BJ (cell line): ENCODE data around the gene TMEM217. TPM values are rescaled to one million over a fixed set of nuclear protein-coding genes. Genes with fewer than 3 reads are reported as not detected.

Experiments
- CTCF ChIA-PET: fragments of 350-600 bp; formaldehyde crosslinking; extraction: SDS; loops from one replicate; lab custom pipeline; 2021; ENCODE audit warnings: antibody characterized with exemption, inconsistent platforms; lab: Yijun Ruan, JAX
- POLR2A ChIA-PET: fragments of 300-600 bp; sonication (Branson Sonifier 250); formaldehyde crosslinking; extraction: SDS; loops from one replicate; lab custom pipeline; 2021; ENCODE audit warnings: antibody characterized with exemption; lab: Charles Lee
- DNase-seq: peaks from one replicate; pipeline ENCODE4 v3.0.0-alpha.2; 2011; ENCODE audit warnings: low read depth
- H3K27me3 ChIP-seq: 2 replicates; pipeline ENCODE4 v1.6.0; 2011; ENCODE audit warnings: low read length; ENCODE audit not compliant: control insufficient read depth, insufficient read depth
- H3K36me3 ChIP-seq: 2 replicates; pipeline ENCODE4 v1.5.1; 2011; ENCODE audit warnings: low read length; ENCODE audit not compliant: control insufficient read depth, insufficient read depth
- H3K4me3 ChIP-seq: 2 replicates; pipeline ENCODE4 v1.5.1; 2011; ENCODE audit warnings: low read depth, mild to moderate bottlenecking, control low read depth, low read length
- CTCF ChIP-seq: IDR thresholded peaks from 2 replicates; pipeline ENCODE4 v1.5.1; 2011; ENCODE audit warnings: low read depth, mild to moderate bottlenecking, control low read depth, inconsistent platforms, low read length, moderate library complexity; ENCODE audit not compliant: insufficient read depth
- polyA plus RNA-seq: library from polyadenylated mRNA; depleted of rRNA; stranded (reverse); fragments of >200 nt; gene quantifications from 2 replicates; pipeline ENCODE4 v1.2.3, GENCODE V29; 2011

Gene TMEM217
- polyA plus RNA-seq, 1 experiment = 2.3 TPM

- no peak for TF ChIP-seq CTCF
- no peak for DNase-seq
- CTCF ChIA-PET = interaction anchor here (0.6 to 1.6 kb wide), 5 partner anchors 8 to 158 kb away, joined by 3 to 6 read pairs (median 4); no protein-coding TSS in a partner anchor
- Histone ChIP-seq H3K27me3 (no peaks in the 10 kb centered on the region), H3K36me3 (peaks cover under 1% of the 10 kb centered on the region), H3K4me3 (no peak overlapping the region)
- POLR2A ChIA-PET = no interaction called here
These were observed 77.9 kb downstream of the TMEM217 start for GRCh38 chr6:37180075-37180474.

- TF ChIP-seq CTCF = no peak
- Histone ChIP-seq H3K27me3 (no peaks in the 10 kb centered on the region), H3K36me3 (peaks cover 16% of the 10 kb centered on the region), H3K4me3 (no peak overlapping the region)
- no peak for DNase-seq
- ChIA-PET POLR2A (no interaction called here), CTCF (interaction anchor here (1.5 to 4.2 kb wide), 2 partner anchors 127 to 419 kb away, joined by 4 to 34 read pairs; no protein-coding TSS in a partner anchor)
These were observed 79.9 kb downstream of the TMEM217 start for GRCh38 chr6:37177935-37178517.

GRCh38 chr6:37177077-37177934 lies 80.6 kb downstream of the TMEM217 start:
- no peak for DNase-seq
- Histone ChIP-seq H3K4me3 (no peak overlapping the region), H3K36me3 (peaks cover 19% of the 10 kb centered on the region), H3K27me3 (no peaks in the 10 kb centered on the region)
- POLR2A ChIA-PET = no interaction called here
- CTCF ChIA-PET = interaction anchor here (1.5 to 4.2 kb wide), 6 partner anchors 30 to 418 kb away, joined by 4 to 34 read pairs (median 4); no protein-coding TSS in a partner anchor
- peak; percentile 11; the same call in 1 of the 2 replicates for TF ChIP-seq CTCF

- CTCF ChIA-PET = interaction anchor here (0.9 to 4.2 kb wide), 10 partner anchors 31 to 417 kb away, joined by 3 to 34 read pairs (median 4); no protein-coding TSS in a partner anchor
- TF ChIP-seq CTCF = no peak
- POLR2A ChIA-PET = interaction anchor here (0.7 kb wide), 1 partner anchor 11 kb away, joined by 11 read pairs; no protein-coding TSS in a partner anchor
- no peak for DNase-seq
- Histone ChIP-seq H3K4me3 (no peak overlapping the region), H3K27me3 (no peaks in the 10 kb centered on the region), H3K36me3 (peaks cover 20% of the 10 kb centered on the region)
These were observed 81.5 kb downstream of the TMEM217 start for GRCh38 chr6:37176268-37177076.
